SH-SY5Y (cell line): ENCODE measurements around the gene KIAA0930.

Experiments used
- GATA2 ChIP-seq: IDR thresholded peaks from 2 replicates; pipeline ENCODE4 v1.6.1; 2011; ENCODE audit warnings: mild to moderate bottlenecking, low read depth, low read length
- GATA3 ChIP-seq: IDR thresholded peaks from 2 replicates; pipeline ENCODE4 v1.6.1; 2011; ENCODE audit warnings: low read depth, mild to moderate bottlenecking, low read length, moderate library complexity

DNA sequence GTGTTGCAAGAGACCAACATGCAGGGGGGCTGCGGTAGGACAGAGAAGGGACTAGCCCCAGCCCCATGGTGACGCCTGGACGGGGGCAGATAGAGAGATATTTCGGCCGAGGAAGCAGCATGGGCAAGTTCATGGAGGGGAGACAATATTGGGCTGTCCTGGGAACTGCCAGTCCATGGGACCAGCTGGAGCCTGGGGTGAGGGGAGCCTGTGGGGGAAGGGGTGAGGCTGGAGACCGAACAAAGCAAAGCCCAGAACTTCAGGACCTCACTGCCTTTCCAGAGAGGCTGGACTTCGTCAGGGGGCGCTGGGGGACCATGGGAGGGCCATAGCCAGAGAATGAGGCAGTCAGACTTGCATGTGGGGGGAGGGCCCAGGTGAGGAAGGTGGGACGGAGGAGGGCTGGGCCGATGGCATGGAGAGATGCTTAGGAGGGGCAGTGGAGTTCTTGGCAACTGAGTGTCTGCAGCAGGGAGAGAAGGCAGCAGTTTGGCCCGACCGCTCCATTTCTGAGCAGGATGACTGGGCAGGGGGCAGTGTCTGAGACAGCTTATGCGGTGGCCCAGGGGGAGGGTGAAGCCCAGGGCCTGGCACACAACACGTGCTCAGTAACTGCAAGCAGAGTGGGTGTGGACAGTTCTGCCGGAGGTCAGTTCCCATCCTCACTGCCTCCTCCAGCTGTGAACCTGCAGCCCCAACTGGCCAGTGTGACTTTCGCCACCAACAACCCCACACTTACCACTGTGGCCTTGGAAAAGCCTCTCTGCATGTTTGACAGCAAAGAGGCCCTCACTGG, 44.8 kb upstream of the KIAA0930 start:
- TF ChIP-seq GATA3 (no peak), GATA2 (no peak)
